Ishikawa (cell line): ENCODE data around the gene TMEM186.

Source experiments
- CEBPB ChIP-seq: IDR thresholded peaks from 2 replicates; pipeline ENCODE4 v1.6.1; 2012
- CREB1 ChIP-seq: IDR thresholded peaks from 2 replicates; pipeline ENCODE4 v1.6.1; 2012; ENCODE audit warnings: low read depth
- EGR1 ChIP-seq: IDR thresholded peaks from 2 replicates; pipeline ENCODE4 v1.6.1; 2012
- EP300 ChIP-seq: IDR thresholded peaks from 2 replicates; pipeline ENCODE4 v1.6.1; 2012; ENCODE audit warnings: borderline replicate concordance
- FOXM1 ChIP-seq: IDR thresholded peaks from 2 replicates; pipeline ENCODE4 v1.6.1; 2012; ENCODE audit warnings: low read depth, borderline replicate concordance
- NFIC ChIP-seq: IDR thresholded peaks from 2 replicates; pipeline ENCODE4 v1.6.1; 2012
- RAD21 ChIP-seq: IDR thresholded peaks from 2 replicates; pipeline ENCODE4 v1.6.1; 2012; ENCODE audit warnings: low read depth
- TAF1 ChIP-seq: IDR thresholded peaks from 2 replicates; pipeline ENCODE4 v1.6.1; 2012; ENCODE audit warnings: low read depth, mild to moderate bottlenecking
- TCF12 ChIP-seq: IDR thresholded peaks from 2 replicates; pipeline ENCODE4 v1.6.1; 2012; ENCODE audit warnings: low read depth
- TEAD4 ChIP-seq: IDR thresholded peaks from 2 replicates; pipeline ENCODE4 v1.6.1; 2012
- YY1 ChIP-seq: IDR thresholded peaks from 2 replicates; pipeline ENCODE4 v1.6.1; 2012; ENCODE audit warnings: low read depth
- ZBTB7A ChIP-seq: IDR thresholded peaks from 2 replicates; pipeline ENCODE4 v1.6.1; 2012; ENCODE audit warnings: low read depth
- TF ChIP-seq, protein P1 (sequence below): IDR thresholded peaks from 2 replicates; pipeline ENCODE4 v1.6.1; 2012
- TF ChIP-seq, protein P2 (sequence below): IDR thresholded peaks from 2 replicates; pipeline ENCODE4 v1.6.1; 2012
- TF ChIP-seq, protein P3 (sequence below): IDR thresholded peaks from 2 replicates; pipeline ENCODE4 v1.6.1; 2012; ENCODE audit warnings: low read depth, mild to moderate bottlenecking

TMEM186 gene

DNA sequence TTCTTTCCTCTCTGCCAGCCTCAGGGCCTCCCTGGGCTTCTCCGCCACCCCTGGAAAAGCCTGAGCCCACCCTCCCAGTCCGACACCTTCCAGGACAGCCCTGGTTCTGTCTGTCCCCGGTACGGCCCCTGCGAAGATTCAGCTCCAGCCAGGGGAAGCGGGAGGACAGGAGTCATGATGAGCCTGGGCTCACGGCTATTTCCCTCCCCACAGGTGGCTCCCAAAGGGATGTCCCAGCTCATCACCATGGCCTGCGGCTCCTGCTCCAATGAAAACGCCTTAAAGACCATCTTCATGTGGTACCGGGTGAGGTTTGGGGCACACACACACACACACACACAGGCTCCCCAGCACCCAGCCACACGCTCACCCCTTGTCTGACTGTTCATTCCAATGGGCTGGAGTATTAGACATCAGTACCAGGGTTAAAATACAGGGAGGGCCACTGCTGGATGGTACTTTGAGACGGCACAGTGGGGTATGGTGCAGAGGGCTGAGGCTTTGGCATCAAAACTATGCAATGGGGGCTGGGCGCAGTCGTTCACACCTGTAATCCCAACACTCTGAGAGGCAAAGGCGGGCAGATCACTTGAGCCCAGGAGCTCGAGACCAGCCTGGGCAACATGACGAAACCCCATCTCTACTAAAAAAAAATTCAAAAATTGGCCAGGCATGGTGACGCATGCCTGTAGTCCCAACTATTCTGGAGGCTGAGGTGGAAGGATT is 32.8 kb downstream of the TMEM186 start:
- TF ChIP-seq RAD21 = no peak

DNA sequence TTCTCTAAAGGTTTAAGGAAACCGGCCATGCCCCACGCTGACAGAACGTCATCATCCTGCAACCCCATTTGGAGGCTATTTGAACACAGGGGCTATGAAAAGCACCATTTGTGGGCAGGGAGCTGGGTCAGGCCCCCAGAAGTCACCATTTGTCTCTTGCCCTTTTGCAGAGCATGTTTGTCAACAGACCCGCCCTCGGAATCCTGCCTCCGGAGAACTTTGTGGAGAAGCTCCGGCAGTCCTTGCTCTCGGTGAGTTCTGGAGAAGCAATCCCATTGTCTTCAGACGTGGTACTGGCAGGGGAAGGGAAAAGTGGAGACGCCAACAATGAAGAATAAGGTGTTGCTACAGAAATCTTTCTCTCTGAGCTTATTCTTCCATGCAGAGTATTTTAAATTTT is 33.5 kb downstream of the TMEM186 start:
- no peak for TF ChIP-seq YY1
- TF ChIP-seq, protein P1, sequence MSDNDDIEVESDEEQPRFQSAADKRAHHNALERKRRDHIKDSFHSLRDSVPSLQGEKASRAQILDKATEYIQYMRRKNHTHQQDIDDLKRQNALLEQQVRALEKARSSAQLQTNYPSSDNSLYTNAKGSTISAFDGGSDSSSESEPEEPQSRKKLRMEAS = no peak
- TF ChIP-seq FOXM1 = no peak
- no peak for TF ChIP-seq EGR1
- TF ChIP-seq ZBTB7A = no peak
- no peak for TF ChIP-seq RAD21
- TF ChIP-seq NFIC = no peak
- TF ChIP-seq TEAD4 = no peak
- TF ChIP-seq EP300 = no peak
- TF ChIP-seq, protein P2, sequence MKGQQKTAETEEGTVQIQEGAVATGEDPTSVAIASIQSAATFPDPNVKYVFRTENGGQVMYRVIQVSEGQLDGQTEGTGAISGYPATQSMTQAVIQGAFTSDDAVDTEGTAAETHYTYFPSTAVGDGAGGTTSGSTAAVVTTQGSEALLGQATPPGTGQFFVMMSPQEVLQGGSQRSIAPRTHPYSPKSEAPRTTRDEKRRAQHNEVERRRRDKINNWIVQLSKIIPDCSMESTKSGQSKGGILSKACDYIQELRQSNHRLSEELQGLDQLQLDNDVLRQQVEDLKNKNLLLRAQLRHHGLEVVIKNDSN = no peak
- TF ChIP-seq CREB1 = no peak

DNA sequence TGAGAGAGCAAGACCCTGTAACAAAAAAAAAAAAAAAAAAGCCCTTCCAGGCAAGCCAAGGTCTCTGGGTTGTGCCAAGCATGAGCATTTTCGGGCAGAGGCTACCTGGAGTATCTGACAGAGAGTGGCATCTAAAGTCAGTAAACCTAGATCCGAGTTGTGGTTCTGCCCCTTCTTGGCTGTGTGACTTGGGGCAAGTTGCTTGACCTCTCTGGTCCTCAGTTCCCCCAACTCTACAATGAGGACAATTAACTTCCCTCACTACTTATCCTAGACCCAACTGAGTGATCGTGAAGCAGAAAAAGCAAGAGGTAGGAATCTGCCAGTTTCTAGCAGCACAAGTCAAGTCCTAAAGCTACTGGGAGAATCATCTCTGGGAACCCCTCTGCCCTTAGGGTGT is 34.4 kb downstream of the TMEM186 start:
- TF ChIP-seq, protein P3, sequence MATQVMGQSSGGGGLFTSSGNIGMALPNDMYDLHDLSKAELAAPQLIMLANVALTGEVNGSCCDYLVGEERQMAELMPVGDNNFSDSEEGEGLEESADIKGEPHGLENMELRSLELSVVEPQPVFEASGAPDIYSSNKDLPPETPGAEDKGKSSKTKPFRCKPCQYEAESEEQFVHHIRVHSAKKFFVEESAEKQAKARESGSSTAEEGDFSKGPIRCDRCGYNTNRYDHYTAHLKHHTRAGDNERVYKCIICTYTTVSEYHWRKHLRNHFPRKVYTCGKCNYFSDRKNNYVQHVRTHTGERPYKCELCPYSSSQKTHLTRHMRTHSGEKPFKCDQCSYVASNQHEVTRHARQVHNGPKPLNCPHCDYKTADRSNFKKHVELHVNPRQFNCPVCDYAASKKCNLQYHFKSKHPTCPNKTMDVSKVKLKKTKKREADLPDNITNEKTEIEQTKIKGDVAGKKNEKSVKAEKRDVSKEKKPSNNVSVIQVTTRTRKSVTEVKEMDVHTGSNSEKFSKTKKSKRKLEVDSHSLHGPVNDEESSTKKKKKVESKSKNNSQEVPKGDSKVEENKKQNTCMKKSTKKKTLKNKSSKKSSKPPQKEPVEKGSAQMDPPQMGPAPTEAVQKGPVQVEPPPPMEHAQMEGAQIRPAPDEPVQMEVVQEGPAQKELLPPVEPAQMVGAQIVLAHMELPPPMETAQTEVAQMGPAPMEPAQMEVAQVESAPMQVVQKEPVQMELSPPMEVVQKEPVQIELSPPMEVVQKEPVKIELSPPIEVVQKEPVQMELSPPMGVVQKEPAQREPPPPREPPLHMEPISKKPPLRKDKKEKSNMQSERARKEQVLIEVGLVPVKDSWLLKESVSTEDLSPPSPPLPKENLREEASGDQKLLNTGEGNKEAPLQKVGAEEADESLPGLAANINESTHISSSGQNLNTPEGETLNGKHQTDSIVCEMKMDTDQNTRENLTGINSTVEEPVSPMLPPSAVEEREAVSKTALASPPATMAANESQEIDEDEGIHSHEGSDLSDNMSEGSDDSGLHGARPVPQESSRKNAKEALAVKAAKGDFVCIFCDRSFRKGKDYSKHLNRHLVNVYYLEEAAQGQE = no peak
- TF ChIP-seq EGR1 (no peak), RAD21 (no peak), ZBTB7A (no peak), TEAD4 (no peak), YY1 (no peak), TCF12 (no peak), TAF1 (no peak), EP300 (no peak)
- TF ChIP-seq, protein P2 = no peak
- TF ChIP-seq, protein P1 = no peak

DNA sequence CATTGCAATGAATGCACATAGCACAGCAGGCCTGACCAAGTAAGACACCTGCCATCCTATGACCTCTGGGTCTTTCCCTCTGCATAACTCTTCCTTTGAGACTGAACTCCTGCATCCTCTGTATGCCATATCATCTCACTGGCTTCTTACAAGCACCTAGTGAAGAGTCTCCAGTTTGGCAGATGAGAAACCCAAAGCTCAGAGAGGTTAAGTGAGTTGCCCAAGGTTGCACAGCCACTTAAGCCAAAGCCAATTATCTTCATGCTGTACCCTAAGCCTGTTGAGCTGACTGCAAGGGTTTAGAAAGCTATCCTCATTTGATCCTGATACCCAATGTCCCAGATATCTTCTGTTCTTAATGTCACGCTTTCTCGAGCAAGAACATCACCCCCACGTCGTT is 35.2 kb downstream of the TMEM186 start:
- TF ChIP-seq YY1 (no peak), EGR1 (no peak), TAF1 (no peak), FOXM1 (no peak), CREB1 (no peak), NFIC (no peak), TCF12 (no peak), CEBPB (no peak), TEAD4 (no peak), EP300 (no peak)
- TF ChIP-seq, protein P2 = no peak
- TF ChIP-seq, protein P3 = no peak

DNA sequence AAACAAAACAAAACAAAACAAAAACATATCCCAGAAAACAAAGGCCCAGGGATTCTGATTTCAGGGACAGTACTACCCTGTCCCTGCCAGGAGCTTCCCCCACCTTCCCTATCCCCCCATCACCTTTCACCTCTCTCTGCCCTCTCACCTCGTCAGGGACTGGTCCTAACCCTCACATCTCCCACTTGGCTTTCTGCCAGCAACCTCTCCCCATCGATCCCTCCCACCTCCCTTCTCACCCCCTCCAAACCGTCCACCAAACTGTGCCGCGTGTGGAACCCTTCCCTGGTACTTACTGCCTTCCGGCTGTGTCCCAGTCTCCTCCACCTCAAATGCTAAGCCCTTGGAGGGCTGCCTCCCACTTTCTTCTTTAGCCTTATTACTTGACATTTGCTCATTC is 36.4 kb downstream of the TMEM186 start:
- TF ChIP-seq, protein P1 = no peak

DNA sequence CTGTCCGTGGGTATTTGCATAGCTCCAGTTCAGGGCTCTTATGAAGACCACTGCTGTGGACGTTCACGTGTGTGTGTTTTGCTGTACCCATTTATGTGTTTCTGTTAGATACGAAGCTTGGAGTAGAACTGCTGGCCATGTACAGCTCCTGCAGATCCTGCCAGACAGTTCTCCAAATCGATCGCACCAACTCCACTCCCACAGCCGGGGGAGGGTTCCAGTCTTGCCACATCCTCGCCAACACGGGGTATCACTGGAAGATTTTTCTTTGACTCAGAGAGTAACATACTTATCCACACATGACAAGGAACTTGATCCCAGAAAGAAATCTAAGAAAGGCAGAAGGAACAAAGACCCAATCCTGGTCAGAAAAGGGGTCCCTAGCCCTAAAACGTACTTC is 37.4 kb downstream of the TMEM186 start:
- TF ChIP-seq TEAD4 = no peak
- TF ChIP-seq ZBTB7A = no peak
- TF ChIP-seq NFIC = no peak
- TF ChIP-seq, protein P2 = no peak
- TF ChIP-seq, protein P3 = no peak
- TF ChIP-seq TCF12 = no peak
- TF ChIP-seq RAD21 = no peak
- TF ChIP-seq YY1 = no peak
- TF ChIP-seq, protein P1 = no peak
- no peak for TF ChIP-seq FOXM1
- no peak for TF ChIP-seq EP300
- no peak for TF ChIP-seq CREB1
- TF ChIP-seq CEBPB = no peak
- no peak for TF ChIP-seq EGR1
- TF ChIP-seq TAF1 = no peak
